ENCODE data around the gene PRKAR1A.
"Not testable (repeated sequence)": the region's sequence is repeated elsewhere in the genome, so short reads cannot be mapped to it uniquely, and the experiment has no call there.

Gene PRKAR1A

GRCh38 chr17:68576811-68577496, 64.7 kb downstream of the PRKAR1A start:
- TF ChIP-seq CTCF (IDR thresholded peaks at IDR 0.05; ENCODE audit: insufficient read depth, low read depth, low read length, missing control alignments), result no peak
- H3K4me3 ChIP-seq (ENCODE audit: low read depth, low read length), result no peak overlapping the region
- DNase-seq (ENCODE audit: low read depth), result no peak

GRCh38 chr17:68577497-68577821, 65.2 kb downstream of the PRKAR1A start:
- TF ChIP-seq CTCF (IDR thresholded peaks at IDR 0.05; ENCODE audit: insufficient read depth, low read depth, low read length, missing control alignments), result no peak
- DNase-seq (ENCODE audit: low read depth), result no peak
- H3K4me3 ChIP-seq (ENCODE audit: low read depth, low read length), result no peak overlapping the region

GRCh38 chr17:68578236-68578635, 66.0 kb downstream of the PRKAR1A start:
- no peak for TF ChIP-seq CTCF (IDR thresholded peaks at IDR 0.05; ENCODE audit: insufficient read depth, low read depth, low read length, missing control alignments)
- DNase-seq (ENCODE audit: low read depth), result no peak
- no peak overlapping the region for H3K4me3 ChIP-seq (ENCODE audit: low read depth, low read length)

GRCh38 chr17:68579194-68579927, 67.1 kb downstream of the PRKAR1A start:
- DNase-seq (ENCODE audit: low read depth), result no peak
- no peak for TF ChIP-seq CTCF (IDR thresholded peaks at IDR 0.05; ENCODE audit: insufficient read depth, low read depth, low read length, missing control alignments)
- H3K4me3 ChIP-seq (ENCODE audit: low read depth, low read length), result no peak overlapping the region

- no peak overlapping the region for H3K4me3 ChIP-seq (ENCODE audit: low read depth, low read length)
- DNase-seq (ENCODE audit: low read depth), result no peak
- TF ChIP-seq CTCF (IDR thresholded peaks at IDR 0.05; ENCODE audit: insufficient read depth, low read depth, low read length, missing control alignments), result no peak
Observed at GRCh38 chr17:68580236-68580770, 68.1 kb downstream of the PRKAR1A start.

- no peak for DNase-seq (ENCODE audit: low read depth)
- TF ChIP-seq CTCF (IDR thresholded peaks at IDR 0.05; ENCODE audit: insufficient read depth, low read depth, low read length, missing control alignments), result no peak
Observed at GRCh38 chr17:68581863-68582645, 69.8 kb downstream of the PRKAR1A start.

GRCh38 chr17:68582867-68583266, 70.6 kb downstream of the PRKAR1A start:
- not testable (repeated sequence) for H3K4me3 ChIP-seq (ENCODE audit: low read depth, low read length); DNase-seq (ENCODE audit: low read depth)

More at GRCh38 chr17:68581863-68582645, 69.8 kb downstream of the PRKAR1A start:
- no peak overlapping the region for H3K4me3 ChIP-seq (ENCODE audit: low read depth, low read length)
